IMR-90 (cell line): Measurements from ENCODE around the gene LRRC8B.

Experiments
- NFE2L2 ChIP-seq: fragments of 150-350 bp; IDR thresholded peaks from 2 replicates; pipeline ENCODE4 v1.6.1; 2016; ENCODE audit warnings: low read depth, mild to moderate bottlenecking, low read length
- SMC3 ChIP-seq: fragments of 150-350 bp; IDR thresholded peaks from 2 replicates; pipeline ENCODE4 v1.6.1; 2016; ENCODE audit warnings: low read depth, mild to moderate bottlenecking, antibody characterized with exemption, low read length, moderate library complexity
- TF ChIP-seq, protein P1 (sequence below): conservative IDR thresholded peaks from 2 replicates; pipeline ENCODE4 v1.5.1; 2012; ENCODE audit warnings: mild to moderate bottlenecking, low read depth, low read length, improper control_type of control experiment

DNA sequence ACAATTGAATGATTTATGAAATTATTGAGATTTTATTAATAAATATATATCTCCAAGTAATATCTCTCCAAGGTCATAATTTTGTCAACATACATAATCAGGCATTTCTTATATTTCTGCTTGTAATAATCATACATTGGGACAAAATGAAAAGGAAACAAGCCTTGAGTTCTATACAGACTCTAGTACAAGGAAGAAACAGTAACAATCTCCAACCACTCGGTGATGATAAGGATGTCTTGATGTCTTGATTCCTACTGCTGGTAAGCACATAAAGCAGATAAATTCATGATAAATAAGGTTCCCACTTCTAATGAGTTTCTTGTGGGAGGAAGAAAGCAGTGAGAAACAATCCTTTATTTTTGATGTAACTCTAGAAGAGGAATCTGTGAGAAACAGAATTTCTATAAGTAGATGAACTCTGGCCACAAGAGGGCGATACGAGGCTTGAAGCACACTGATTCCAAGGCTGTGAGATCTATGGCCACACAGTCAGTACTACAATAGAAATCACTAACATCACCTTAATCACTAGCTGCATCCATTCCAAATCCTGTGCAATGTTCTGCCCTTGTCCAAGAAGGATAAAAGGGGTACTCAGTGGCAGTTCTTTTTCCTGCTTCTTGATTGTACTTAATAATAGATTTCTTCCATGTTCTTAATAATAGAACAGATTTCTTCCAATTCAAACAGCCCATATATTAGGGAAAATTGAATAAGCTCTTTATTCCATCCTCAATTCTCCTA lies 41.4 kb upstream of the LRRC8B start:
- TF ChIP-seq SMC3 (peak; percentile 72), NFE2L2 (no peak)
- TF ChIP-seq, protein P1, sequence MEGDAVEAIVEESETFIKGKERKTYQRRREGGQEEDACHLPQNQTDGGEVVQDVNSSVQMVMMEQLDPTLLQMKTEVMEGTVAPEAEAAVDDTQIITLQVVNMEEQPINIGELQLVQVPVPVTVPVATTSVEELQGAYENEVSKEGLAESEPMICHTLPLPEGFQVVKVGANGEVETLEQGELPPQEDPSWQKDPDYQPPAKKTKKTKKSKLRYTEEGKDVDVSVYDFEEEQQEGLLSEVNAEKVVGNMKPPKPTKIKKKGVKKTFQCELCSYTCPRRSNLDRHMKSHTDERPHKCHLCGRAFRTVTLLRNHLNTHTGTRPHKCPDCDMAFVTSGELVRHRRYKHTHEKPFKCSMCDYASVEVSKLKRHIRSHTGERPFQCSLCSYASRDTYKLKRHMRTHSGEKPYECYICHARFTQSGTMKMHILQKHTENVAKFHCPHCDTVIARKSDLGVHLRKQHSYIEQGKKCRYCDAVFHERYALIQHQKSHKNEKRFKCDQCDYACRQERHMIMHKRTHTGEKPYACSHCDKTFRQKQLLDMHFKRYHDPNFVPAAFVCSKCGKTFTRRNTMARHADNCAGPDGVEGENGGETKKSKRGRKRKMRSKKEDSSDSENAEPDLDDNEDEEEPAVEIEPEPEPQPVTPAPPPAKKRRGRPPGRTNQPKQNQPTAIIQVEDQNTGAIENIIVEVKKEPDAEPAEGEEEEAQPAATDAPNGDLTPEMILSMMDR = peak; percentile 71
